Skeletal muscle cell (primary cell): ENCODE results near the gene NOM1.

Source experiments
- DNase-seq: peaks from one replicate; pipeline ENCODE4 v3.0.0-alpha.2; 2010; ENCODE audit warnings: low read depth
- H3K4me3 ChIP-seq: 2 replicates; pipeline ENCODE4 v1.5.1; 2011; ENCODE audit warnings: low read depth, mild to moderate bottlenecking, control low read depth, low read length, moderate library complexity

Gene NOM1

GRCh38 chr7:157012113-157012547 lies 62.6 kb downstream of the NOM1 start:
- no peak for DNase-seq
- H3K4me3 ChIP-seq, result no peak overlapping the region

GRCh38 chr7:157013101-157013500 lies 63.6 kb downstream of the NOM1 start:
- no peak overlapping the region for H3K4me3 ChIP-seq
- DNase-seq, result no peak

- DNase-seq, result no peak
- no peak overlapping the region for H3K4me3 ChIP-seq
Measured at GRCh38 chr7:157013602-157014549, 64.4 kb downstream of the NOM1 start.

- H3K4me3 ChIP-seq, result no peak overlapping the region
- DNase-seq, result no peak
Measured at GRCh38 chr7:157014635-157015555, 65.4 kb downstream of the NOM1 start.

GRCh38 chr7:157016024-157016351 lies 66.5 kb downstream of the NOM1 start:
- no peak for DNase-seq
- H3K4me3 ChIP-seq, result no peak overlapping the region

GRCh38 chr7:157016352-157017041 lies 67.0 kb downstream of the NOM1 start:
- H3K4me3 ChIP-seq, result no peak overlapping the region
- no peak for DNase-seq

GRCh38 chr7:157017149-157017548 lies 67.6 kb downstream of the NOM1 start:
- DNase-seq, result no peak
- H3K4me3 ChIP-seq, result no peak overlapping the region

- H3K4me3 ChIP-seq, result no peak overlapping the region
- DNase-seq, result no peak
Measured at GRCh38 chr7:157017603-157018327, 68.3 kb downstream of the NOM1 start.

GRCh38 chr7:157018328-157018996 lies 69.0 kb downstream of the NOM1 start:
- no peak overlapping the region for H3K4me3 ChIP-seq
- no peak for DNase-seq

- no peak overlapping the region for H3K4me3 ChIP-seq
- DNase-seq, result no peak
Measured at GRCh38 chr7:157018997-157019608, 69.6 kb downstream of the NOM1 start.

- H3K4me3 ChIP-seq, result no peak overlapping the region
- DNase-seq, result no peak
Measured at GRCh38 chr7:157019718-157020451, 70.4 kb downstream of the NOM1 start.

- no peak overlapping the region for H3K4me3 ChIP-seq
- no peak for DNase-seq
Measured at GRCh38 chr7:157020514-157021070, 71.1 kb downstream of the NOM1 start.

- no peak overlapping the region for H3K4me3 ChIP-seq
- DNase-seq, result no peak
Measured at GRCh38 chr7:157021071-157021870, 71.8 kb downstream of the NOM1 start.

- no peak overlapping the region for H3K4me3 ChIP-seq
- no peak for DNase-seq
Measured at GRCh38 chr7:157021871-157022680, 72.6 kb downstream of the NOM1 start.
